ENCODE results near the gene CTNNA1.

DNA sequence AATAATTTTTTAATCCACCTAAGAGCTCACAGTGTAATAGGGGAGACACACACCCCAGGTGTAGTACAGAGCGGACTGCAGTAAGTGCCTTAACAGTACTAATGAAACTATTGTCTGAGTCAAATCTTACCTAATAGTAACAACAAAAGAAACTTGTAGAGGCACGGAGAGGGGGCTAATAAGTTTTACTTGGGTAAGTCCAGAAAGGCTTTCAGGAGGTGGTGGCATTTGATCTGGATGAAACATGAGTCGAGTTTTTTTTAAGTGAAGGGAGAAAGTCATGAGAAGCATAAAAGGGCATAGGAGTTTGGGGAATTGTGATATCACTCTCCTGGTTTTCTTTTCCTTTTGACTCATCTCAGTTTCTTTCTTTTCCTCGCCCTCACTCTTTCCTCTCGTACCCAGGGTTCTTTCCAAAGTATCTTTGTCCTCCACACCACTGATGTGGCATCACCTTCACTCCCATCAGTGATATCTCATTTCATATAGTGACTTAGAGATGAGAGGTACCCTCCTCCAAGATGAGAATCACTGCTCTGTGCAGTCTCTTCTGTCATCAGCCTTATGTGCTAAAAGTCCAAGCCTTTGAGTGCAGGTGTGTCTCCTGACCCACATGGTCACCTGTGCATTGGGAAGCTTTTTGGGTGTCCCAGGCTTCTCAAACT is 2.0 kb downstream of the CTNNA1 start:
- TF ChIP-seq, protein P1, sequence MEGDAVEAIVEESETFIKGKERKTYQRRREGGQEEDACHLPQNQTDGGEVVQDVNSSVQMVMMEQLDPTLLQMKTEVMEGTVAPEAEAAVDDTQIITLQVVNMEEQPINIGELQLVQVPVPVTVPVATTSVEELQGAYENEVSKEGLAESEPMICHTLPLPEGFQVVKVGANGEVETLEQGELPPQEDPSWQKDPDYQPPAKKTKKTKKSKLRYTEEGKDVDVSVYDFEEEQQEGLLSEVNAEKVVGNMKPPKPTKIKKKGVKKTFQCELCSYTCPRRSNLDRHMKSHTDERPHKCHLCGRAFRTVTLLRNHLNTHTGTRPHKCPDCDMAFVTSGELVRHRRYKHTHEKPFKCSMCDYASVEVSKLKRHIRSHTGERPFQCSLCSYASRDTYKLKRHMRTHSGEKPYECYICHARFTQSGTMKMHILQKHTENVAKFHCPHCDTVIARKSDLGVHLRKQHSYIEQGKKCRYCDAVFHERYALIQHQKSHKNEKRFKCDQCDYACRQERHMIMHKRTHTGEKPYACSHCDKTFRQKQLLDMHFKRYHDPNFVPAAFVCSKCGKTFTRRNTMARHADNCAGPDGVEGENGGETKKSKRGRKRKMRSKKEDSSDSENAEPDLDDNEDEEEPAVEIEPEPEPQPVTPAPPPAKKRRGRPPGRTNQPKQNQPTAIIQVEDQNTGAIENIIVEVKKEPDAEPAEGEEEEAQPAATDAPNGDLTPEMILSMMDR (conservative IDR thresholded peaks at IDR 0.05; ENCODE audit: low read length), result no peak
- no peak for TF ChIP-seq EZH2phosphoT487 (IDR thresholded peaks at IDR 0.05; ENCODE audit: borderline replicate concordance)
